IPS-11a (cell line): ENCODE results near the gene MYADML2.
A peak's percentile ranks its signal among the peaks of the same experiment; 100 is the strongest.

ENCODE experiments used
- H3K4me3 ChIP-seq: one replicate; pipeline ENCODE4 v1.5.1; 2013; ENCODE audit warnings: low read depth, low read length, control low read depth

The MYADML2 gene

DNA sequence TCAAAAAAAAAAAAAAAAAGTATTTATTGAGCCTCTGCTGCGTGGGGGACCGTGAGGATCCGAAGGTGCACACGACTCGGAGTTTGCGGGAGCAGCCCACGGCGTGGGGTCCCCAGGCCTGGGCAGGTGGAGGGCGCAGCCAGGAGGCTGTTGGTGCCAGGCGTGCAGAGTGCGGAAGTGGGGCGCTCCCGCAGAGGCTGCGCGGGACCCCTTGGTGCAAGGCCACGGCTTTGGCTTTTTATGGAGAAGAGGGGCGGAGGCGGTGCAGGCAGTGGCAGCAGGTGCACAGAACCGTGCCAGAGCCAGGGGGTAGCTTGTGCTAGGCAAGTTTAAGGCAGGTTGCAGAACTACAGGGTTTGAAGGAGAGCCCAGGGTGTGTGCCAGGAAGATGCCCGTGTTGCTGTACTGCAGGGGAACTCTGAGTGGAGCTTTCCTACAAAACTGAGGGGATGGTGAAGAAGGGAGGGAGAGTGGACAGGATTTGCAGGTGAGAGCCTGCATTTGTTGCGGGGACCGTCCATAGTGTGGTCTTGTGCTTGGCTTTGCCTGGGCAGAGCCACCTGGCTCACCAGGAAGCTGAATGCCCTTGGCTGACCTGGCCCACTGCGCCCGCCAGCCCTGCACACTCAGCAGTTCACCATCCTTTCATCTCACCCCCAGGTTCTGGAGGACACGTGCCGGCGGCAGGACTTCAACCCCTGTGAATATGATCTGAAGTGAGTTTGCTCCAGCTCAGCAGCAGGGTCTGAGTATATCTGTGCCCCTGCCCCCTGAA is 31.7 kb upstream of the MYADML2 start:
- no peak overlapping the region for H3K4me3 ChIP-seq

DNA sequence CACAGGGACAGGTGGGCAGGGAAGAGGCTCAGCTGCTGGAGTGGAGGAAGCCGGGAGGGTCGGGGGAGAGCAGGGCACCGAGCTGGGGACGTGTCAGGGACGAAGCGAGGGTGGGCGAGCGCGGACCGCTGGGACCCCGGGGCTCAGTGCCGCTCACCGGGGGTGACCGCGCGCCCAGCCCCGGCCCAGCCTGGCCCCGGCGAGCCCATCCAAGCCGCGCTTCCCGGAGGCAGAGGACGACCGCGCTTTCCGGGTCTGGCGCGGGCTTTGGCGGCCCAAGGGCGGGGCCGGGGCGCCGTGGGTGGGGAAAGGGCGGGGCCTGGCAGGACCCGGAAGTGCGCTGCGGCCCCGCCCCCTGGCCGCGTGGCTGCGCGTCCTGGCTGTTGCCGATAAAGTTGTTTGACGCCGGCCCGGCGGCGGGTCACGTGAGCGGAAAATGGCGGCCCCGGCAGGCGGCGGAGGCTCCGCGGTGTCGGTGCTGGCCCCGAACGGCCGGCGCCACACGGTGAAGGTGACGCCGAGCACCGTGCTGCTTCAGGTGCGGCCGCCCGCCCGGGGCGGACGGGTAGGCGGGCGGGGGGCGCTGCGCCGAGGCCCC is 30.3 kb upstream of the MYADML2 start, which contains the start of gene ASPSCR1:
TSS of gene ASPSCR1 (plus strand) at position 419 of the 598 bp plus-strand sequence. CDS start at position 437, 18 bp downstream.
- peak within 1 kb of the TSS; percentile 69 for H3K4me3 ChIP-seq

DNA sequence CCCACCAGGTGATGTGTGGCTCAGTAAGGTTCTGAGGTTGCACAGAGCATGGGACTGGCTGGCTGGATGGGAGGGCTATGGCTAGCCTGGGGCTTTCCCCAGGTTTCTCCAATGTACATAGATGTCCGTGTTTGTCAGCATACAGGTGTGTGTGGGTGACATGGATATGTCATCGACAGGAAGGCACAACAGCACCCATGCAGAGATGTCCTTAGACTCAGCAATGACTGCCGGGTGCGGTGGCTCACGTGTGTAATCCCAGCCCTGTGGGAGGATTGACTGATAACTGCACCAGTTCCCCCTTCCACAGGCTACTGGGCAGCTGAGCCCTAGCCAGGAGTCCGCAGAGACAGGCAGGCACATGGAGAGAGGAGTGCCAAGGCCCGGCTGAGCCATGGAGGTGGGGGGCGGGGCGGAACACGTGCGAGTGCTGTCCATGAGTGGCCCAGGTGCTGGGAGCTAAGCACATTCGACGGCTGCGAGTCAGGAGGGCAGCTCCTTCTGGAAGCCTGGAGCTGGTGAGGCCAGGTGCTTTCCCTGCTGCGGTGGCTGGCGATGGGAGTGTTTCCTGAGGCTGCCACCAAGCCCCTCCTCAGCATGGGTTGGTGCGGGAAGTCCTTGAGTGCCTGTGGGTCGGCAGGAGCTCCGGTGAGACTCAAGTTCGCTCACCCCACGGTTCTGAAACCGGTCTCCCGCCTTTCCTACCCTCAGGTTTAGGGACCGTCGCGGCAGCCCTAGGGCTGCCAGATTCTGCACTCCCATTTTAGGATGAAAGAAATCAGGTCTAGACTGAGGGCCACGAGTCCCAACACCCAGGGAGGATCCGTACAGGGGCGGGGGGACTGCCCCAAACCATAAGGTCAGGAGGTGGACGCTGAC is 29.5 kb upstream of the MYADML2 start:
- peak overlapping the region; percentile 61 for H3K4me3 ChIP-seq

DNA sequence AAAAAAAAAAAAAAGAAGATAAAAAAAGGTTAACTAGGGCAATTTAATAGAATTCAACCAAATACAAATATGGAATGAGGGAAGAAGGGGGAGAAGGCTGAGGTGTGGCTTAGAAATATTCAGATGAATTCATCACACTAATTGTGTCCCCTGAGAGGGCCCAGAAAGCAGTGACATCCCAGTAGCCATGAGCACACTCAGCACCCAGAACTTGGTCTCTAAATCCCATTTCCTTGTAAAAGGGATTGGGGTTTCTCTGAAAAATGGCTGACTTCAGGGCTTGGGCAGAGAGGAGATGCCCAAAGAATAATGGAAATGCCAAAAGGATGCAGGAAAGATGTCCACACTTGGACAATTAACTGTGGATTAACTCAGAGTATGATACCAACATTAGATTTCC is 26.4 kb upstream of the MYADML2 start:
- H3K4me3 ChIP-seq: no peak overlapping the region

DNA sequence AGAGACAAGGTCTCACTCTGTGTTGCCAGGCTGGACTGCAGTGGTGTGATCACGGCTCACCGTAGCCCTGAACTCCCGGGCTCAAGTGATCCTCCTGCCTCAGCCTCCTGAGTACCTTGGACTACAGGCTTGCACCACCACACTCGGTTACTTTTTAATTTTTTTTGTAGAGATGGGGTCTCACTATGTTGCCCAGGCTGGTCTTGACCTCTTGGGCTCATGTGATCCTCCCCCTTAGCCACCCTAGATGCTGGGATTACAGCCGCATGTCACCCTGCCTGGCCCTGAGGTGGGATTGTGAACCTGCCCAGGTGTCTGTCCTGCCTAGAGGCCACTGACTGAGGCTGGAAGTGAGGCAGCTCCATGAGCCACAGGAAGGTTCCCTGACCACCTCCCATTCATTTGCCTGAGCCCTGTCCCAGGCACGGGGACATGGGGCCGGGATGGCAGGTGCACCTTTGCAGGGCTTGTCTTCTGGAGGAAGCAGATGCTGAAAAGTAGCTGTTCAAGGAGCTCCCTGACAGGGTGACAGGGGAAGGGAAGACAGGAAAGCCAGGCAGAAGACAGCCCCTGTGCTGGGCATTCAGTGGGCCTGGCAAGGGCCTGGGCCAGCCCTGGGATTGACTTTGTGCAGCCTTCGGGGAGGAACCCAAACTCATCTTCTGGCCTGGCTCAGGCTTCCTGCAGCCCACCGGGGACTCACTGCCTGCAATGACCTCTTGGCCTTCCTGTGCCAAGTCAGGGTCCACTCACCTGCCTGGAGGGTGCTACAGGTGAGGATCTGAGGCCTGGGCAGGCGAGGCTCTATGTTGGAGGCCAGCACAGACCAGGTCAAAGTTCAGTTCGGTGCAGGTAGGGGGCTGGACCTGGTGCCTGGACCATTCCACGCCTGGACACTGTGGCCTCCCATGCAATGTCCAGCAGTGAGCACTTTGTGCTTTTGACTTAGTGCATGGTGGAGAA is 22.1 kb upstream of the MYADML2 start:
- no peak overlapping the region for H3K4me3 ChIP-seq

DNA sequence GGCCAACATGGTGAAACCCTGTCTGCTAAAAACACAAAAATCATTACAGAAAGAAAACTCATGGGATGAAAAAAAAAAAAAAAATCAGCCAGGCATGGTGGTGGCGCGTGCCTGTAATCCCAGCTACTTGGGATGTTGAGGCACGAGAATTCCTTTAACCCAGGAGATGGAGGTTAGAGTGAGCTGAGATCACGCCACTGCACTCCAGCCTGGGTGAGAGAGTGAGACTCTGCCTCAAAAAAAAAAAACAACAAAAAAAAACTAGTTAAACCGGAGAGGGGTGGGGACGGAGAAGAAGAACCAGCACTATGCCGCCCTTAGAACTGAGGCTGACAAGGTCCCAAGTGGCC is 21.3 kb upstream of the MYADML2 start:
- no peak overlapping the region for H3K4me3 ChIP-seq

DNA sequence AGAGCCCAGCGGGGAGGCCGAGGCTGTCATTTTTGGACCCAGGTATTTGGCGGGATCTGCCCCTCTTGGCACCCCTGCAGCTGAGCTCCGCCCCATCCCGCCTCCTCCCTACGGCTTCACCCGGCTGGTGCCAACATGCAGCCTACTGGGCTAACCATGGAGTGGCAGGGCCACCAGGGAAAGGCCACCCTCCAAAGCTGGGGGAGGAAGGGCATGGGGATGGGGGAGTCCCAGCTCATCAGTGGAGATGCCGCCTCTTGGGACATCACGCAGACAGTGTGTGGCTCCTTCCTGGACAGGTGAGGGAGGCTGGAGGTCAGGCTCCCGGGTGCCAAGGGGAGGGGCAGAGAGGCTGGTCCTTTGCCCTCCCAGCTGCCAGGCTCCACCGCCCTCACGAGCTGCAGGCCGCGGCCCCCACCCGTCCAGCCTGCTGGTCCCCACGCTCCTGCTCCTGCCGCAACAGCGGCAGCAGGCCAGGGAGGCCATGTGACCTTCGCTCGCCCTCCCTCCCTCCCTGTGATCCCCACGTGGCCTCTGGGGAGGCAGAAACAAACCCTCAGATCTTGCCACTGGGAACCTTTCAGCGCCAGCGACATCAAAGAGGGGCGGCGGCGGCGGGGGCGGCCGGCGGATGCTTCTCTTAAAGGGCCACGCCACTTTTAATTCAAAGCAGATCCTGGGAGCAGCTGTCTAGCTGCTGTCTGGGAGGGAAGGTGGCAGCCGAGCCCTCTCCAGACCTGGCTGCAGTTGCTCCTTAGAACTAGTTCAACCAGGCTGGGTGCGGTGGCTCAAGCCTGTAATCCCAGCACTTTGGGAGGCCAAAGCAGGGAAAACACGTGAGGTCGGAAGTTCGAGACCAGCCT is 20.7 kb upstream of the MYADML2 start:
- H3K4me3 ChIP-seq: no peak overlapping the region

DNA sequence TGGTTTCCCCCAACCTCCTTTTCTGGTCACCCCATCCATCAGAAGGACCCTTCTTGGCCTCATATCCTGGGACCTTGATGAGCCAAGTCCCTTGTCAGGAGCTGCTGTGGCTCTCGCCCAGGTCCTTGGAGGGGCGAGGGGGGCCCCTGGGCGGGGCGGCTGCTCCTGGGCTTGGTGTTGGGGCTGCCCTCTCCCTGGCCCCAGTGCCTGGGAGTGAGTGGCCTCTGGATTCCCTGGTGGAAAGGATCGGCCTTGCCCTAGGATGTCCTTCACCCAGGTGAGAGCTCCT is 20.2 kb upstream of the MYADML2 start:
- no peak overlapping the region for H3K4me3 ChIP-seq

DNA sequence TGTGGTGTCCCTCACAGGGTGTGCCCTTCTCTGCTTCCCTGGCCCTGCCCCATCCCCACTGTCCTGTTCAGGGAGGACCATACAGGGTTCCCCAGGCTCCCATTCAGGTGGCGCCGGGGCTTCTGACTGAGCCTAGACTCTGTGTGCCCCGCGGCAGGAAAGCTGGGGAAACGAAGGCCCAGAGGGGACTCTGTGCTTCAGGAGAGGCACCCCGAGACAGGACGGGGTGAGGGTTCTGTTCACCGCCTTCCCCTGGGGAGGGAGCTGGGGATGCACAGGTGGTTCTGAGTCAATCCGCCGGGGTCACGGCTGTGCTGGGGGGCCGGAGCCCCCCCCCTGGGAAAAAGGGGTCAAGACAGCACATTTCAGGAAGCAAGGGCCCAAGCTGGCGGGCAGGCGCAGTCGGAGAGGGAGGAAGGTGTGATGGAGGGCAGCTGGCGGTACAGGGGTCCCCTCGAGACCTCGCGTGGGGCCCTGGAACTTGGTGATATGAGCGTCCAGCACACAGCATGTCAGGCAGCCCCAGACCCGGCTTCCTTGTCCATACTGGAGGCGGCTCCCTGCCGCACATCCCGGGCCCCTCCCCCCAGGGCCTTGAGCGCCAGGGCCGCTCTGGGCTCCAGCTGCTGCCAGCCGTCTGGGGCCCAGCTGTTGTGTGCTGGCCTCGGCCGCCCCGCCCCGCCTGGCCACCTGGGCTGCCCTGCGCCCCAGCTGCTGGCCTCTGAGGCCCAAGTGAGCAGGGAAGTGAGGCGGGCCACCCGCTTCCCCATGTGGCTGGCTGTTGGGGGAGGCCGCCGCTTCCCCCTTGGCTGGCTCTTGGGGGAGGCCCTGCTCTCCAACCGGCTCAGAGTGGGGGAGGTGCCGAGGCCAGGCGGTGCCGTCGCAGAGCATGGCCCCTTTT is 19.6 kb upstream of the MYADML2 start:
- no peak overlapping the region for H3K4me3 ChIP-seq

DNA sequence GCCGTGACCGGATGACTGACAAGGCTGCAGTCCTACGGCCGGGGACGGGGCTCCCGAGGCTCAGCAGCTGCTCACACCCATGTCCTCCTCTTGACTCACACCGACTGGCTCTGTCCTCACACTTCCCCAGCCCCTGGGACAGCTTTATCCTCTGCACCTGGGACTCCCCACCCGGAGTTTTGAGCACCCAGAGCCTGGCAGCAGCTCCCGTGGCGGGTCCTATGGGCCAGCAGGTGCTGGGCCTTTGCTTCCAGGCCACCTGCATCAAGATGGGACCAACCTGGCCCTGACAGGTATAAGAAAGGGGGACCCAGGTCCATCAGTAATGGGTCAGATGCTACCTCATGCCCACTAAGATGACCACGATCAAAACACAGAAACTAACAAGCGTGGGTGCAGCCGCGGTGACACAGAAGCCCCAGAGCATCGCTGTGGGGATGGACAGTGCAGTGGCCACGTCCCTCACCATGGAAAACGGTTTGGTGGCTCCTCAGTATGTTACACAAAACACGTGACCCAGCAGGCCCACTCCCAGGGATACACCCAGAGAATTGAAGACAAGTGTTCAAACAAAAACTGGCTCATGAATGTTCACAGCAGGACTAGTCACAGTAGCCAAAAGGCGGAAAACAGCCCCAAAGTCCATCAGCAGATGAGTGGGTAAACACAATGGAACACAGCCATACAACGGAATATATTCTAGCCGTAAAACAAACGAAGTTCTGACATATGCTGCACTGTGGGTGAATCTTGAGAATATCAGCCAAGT is 17.2 kb upstream of the MYADML2 start:
- no peak overlapping the region for H3K4me3 ChIP-seq

DNA sequence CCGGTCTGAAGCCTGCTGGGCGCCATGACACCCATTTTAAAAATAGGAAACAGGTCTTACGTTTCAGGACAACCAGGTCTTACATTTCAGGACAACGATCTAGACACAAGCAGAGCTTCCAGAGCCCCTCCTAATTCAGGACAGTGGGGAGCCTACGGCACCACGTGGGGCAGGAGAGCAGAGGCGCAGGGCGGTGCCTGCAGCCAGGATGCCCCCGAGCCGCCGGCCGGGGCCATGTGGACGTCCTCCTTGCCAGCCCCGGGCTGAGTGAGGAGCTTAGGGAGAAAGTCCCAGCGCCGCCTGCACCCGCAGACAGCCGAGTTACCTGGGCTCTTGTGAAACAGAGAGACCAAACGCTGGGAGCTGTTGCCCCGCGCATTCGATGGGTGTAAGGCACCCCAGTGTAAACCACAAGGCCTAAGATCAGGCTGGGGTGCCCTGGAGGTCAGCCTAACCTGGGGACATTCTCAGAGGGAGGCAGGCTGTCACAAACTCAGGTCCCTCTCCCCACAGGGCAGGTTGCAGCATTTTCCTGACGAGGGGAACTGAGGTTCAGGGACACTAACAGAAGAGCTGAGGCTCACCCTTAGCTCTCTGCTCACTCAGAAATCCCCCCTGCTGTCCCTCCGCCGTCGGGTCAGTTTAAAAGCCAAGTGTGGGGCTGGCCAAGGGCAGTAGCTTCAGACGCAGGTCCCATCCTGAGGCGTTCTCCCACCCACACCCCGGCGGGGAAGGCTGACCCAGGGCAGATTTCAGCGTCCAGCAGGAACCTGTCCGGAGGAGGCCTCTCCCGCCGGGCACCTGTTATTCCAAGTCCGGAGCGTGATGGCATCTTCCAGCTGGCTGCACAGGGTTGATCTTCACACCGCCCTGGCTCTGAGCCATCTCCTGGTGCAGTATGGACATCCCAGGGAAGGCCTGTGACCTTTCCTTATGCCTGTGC is 15.7 kb upstream of the MYADML2 start:
- no peak overlapping the region for H3K4me3 ChIP-seq

DNA sequence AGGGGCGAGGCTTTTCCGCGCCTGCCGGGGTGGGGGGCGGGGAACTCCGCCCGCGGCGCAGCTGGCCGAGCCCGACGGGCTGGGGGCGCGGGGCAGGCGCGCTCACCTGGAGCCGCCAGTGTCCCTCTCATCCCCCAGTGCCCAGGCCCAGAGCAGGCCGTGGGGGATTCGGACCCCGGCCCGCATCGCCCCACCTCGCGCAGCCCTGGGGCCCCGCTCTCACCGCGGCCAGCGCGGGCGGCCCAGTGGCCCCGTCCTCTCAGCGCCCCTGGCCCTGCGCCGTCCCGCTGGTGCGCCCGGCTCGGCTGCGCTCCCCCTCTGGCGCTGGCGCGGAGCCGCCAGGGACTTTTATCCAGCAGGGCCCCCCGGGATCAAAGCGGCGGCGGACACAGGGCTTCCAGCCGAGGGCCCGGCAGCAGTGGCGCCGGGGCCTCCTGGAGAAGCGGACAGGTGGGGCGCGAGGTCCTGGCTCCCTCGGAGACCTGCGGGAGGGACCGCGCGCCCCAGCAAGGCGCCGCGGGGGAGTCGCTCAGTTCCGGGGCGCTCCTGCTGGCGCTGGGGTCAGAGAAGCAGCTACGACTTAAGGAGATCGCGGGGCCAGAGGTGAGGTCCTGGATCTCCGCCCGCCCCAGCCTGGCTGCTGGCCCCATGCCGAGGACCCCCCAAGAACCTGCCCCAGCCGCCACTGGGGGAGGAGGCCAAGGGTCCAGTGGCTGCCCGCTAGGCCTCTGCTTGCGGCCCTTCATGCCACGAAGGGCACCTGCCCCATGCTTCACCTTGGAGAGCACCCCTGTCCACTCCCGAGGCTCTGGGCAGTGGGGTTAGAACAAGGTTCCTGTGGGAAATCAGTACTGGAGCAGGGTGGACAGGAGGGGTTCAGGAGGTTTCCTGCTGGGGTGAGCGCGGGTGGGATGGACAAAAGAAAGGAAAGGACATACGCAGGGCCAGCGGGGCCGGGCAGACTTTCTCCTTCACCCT is 14.8 kb upstream of the MYADML2 start:
- no peak overlapping the region for H3K4me3 ChIP-seq

DNA sequence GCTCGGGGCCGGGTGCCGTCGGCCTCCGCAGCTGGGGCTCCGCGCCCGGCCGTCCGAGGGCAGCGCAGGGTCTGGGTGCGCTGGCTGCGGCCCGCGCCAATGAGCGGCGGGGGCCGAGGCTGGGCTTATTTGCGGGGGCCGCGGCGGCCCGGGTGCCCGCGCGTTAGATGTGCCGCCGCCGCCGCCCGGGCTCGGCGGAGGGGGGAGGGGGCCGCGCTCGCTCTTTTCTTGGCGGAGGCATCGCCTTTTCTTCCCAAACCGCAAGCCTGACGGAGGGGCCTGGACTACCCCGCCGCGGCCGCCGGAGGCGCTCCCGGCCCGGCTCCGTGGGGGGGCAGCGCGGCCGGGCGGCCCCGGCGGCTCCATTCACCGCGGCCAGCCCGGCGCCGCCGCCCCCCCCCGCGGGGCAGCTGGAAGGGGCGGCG is 14.1 kb upstream of the MYADML2 start, which contains the start of gene NOTUM:
TSS of gene NOTUM (minus strand) at position 101 of the 425 bp plus-strand sequence. CDS start 278 bp downstream, outside the sequence.
- H3K4me3 ChIP-seq: peak within 1 kb of the TSS; percentile 6

DNA sequence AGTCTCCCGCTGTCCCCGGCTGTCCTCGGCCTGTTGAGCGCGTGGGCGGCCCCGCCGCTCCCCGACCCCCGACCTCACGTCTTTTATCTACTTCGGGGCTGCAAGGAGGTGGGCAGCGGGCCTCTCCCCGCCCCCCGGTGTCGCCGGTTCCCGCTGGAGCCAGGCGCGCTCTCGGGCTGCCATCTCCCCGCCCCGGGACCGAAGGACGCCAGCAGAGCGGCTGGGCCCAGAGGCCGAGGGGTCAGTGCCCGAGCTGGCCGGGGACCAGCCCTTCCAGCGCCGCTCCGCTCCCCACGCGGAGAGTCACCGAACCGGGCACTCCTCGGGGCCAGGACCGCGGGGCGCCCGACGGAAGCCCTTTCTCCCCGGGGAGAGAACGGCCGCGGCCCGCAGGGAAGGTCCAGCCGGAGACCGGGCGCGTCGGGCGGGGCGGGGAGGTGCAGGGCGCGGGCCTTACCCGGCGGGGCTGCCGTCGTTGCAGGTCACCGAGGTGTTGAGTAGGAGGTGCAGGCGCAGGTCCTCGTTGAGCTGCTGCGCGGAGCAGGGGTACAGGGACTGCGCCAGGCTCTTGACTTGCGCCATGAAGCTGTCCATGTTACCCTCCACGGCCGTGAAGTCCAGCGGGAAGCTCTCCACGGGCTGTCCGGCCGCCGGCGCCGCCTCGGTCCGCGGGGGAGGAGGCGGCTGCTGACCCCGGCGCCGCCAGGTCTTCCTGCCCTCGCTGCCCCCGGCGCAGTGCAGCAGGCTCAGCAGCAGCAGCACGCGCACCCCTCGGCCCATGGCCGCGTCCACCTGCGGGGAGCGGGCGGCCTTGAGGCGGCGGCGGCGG is 13.3 kb upstream of the MYADML2 start:
- H3K4me3 ChIP-seq: peak overlapping the region; percentile 6
